Breast epithelium (tissue), 4 donors: ENCODE data around the gene KRT10. TPM values are rescaled to one million over a fixed set of nuclear protein-coding genes. Genes with fewer than 3 reads are reported as not detected.
"Not testable (repeated sequence)": the region's sequence is repeated elsewhere in the genome, so short reads cannot be mapped to it uniquely, and the experiment has no call there.

Experiments
- DNase-seq, 2 donors: peaks; one replicate each; pipeline ENCODE4 v3.0.0-alpha.2; 2019; ENCODE audit warnings: low spot score in 2 of 2
- H3K27ac ChIP-seq, 2 donors: fragments of 200-600 bp; sonication (generic) in 1 of 2; one replicate each; pipeline ENCODE4 v1.5.1; 2016 to 2019; ENCODE audit warnings: mild to moderate bottlenecking in 1 of 2
- H3K27me3 ChIP-seq, 2 donors: fragments of 200-600 bp; sonication (generic) in 1 of 2; one replicate each; pipeline versions ENCODE4 v1.5.1 to v1.6.0; 2017 to 2019; ENCODE audit warnings: control low read depth in 1 of 2, mild to moderate bottlenecking in 1 of 2
- H3K36me3 ChIP-seq: fragments of 200-600 bp; one replicate; pipeline ENCODE4 v1.5.1; 2019
- H3K4me1 ChIP-seq, 2 donors: fragments of 200-600 bp; sonication (generic); one replicate each; pipeline ENCODE4 v1.5.1; 2016 to 2019; ENCODE audit warnings: control low read depth in 1 of 2
- H3K4me3 ChIP-seq, 3 donors: fragments of 200-600 bp; sonication (generic); 1 replicate in 2 of 3; 2 replicates in 1 of 3; pipeline ENCODE4 v1.5.1; 2016 to 2019; ENCODE audit warnings: mild to moderate bottlenecking in 3 of 3, moderate library complexity in 2 of 3
- H3K9me3 ChIP-seq, 2 donors: fragments of 200-600 bp; sonication (generic) in 1 of 2; one replicate each; pipeline ENCODE4 v1.5.1; 2016 to 2019; ENCODE audit warnings: control low read depth in 1 of 2
- CTCF ChIP-seq, 3 donors: fragments of 450-650 bp; IDR thresholded peaks; one replicate each; pipeline ENCODE4 v1.5.1; 2016 to 2017; ENCODE audit warnings: antibody characterized with exemption in 3 of 3, mild to moderate bottlenecking in 3 of 3, moderate library complexity in 3 of 3
- POLR2A ChIP-seq: fragments of 450-650 bp; IDR thresholded peaks from one replicate; pipeline ENCODE4 v1.6.1; 2016; ENCODE audit warnings: antibody characterized with exemption, mild to moderate bottlenecking, moderate library complexity
- POLR2AphosphoS5 ChIP-seq, 3 donors: sonication (generic); formaldehyde crosslinking; IDR thresholded peaks; one replicate each; pipeline ENCODE4 v1.6.1; 2017; ENCODE audit warnings: antibody characterized with exemption in 3 of 3
- intact Hi-C: fragments of 100-400 bp; cut with DNase I; formaldehyde crosslinking; loops from one replicate; pipeline ENCODE4 v1.15.1; 2023; ENCODE audit warnings: low total_unique reads
- total RNA-seq, 3 donors: library from RNA; depleted of rRNA; stranded (reverse); fragments of >200 nt; gene quantifications; one replicate each; pipeline ENCODE4 v1.1.0, GENCODE V29; 2016

Gene KRT10
- total RNA-seq, 3 donors from 2014 or later: 6.2 to 14.7 (median 7.6) TPM

DNA sequence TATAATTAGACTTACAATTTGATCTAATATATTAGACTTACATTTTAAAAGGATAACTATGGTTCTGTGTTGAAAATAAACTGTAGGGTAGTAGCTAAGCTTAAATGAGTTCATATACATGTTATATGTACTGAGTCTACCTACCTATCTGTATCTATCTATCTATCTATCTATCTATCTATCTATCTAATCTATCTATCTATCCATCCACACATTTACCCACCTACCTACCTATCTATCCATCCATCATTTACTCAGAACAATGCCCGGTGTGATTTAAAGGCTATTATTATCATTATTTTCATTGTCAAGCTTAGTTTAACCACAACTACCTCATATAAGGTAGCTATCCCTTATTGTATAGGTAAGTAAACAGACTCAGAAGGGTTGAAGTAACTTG, 7.0 kb downstream of the KRT10 start:
- TF ChIP-seq POLR2A (no peak), CTCF (IDR thresholded peaks at IDR 0.05) (no peak)
- no peak overlapping the region for H3K4me3 ChIP-seq

GRCh38 chr17:40814657-40815056, 7.8 kb downstream of the KRT10 start:
- intact Hi-C loops, H3K9me3 ChIP-seq, H3K4me1 ChIP-seq, H3K4me3 ChIP-seq, H3K27ac ChIP-seq, DNase-seq, H3K36me3 ChIP-seq: not testable (repeated sequence)
- H3K27me3 ChIP-seq: peaks cover 0 to 21% of the 10 kb centered on the region in 2 donors

More for the DNA sequence above, 7.0 kb downstream of the KRT10 start:
- no peak for DNase-seq
- no peaks in the 10 kb centered on the region for H3K36me3 ChIP-seq
- H3K9me3 ChIP-seq: no peaks in the 10 kb centered on the region
- H3K27ac ChIP-seq: no peak overlapping the region
- intact Hi-C loops: no loop called here
- peaks cover 0 to 13% of the 10 kb centered on the region in 2 donors for H3K27me3 ChIP-seq
- no peaks in the 10 kb centered on the region for H3K4me1 ChIP-seq

- H3K36me3 ChIP-seq: no peaks in the 10 kb centered on the region
- intact Hi-C loops: no loop called here
- no peak overlapping the region for H3K4me3 ChIP-seq
- no peak for TF ChIP-seq POLR2A
- TF ChIP-seq CTCF (IDR thresholded peaks at IDR 0.05): no peak
- no peak for TF ChIP-seq POLR2AphosphoS5 (IDR thresholded peaks at IDR 0.05)
- H3K9me3 ChIP-seq: no peaks in the 10 kb centered on the region
- H3K4me1 ChIP-seq: no peaks in the 10 kb centered on the region
- no peak overlapping the region for H3K27ac ChIP-seq
- DNase-seq: no peak
- peaks cover 0 to 27% of the 10 kb centered on the region in 2 donors for H3K27me3 ChIP-seq
Observed at GRCh38 chr17:40813804-40814203, 8.6 kb downstream of the KRT10 start.

DNA sequence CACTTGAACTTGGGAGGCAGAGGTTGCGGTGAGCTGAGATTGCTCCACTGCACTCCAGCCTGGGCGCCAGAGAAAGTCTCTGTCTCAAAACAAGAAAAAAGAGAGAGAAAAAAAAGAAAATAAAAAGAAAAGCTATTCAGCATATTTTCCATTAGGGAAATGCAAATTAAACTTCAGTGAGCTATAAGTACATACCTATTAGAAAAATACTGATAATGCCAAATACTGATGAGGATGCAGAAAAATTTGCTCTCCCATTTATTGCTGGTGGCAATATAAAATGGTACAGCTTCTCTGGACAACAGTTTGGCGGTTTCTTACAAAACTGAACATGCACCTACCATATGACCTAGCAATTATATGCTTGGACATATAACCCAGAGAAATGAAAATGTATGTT, 9.8 kb downstream of the KRT10 start:
- H3K27ac ChIP-seq: no peak overlapping the region
- intact Hi-C loops: no loop called here
- H3K36me3 ChIP-seq: no peaks in the 10 kb centered on the region
- H3K4me3 ChIP-seq: no peak overlapping the region
- H3K9me3 ChIP-seq: no peaks in the 10 kb centered on the region
- TF ChIP-seq POLR2A (no peak), CTCF (IDR thresholded peaks at IDR 0.05) (no peak), POLR2AphosphoS5 (IDR thresholded peaks at IDR 0.05) (no peak)
- no peak for DNase-seq
- H3K4me1 ChIP-seq: no peaks in the 10 kb centered on the region
- peaks cover 0 to 35% of the 10 kb centered on the region in 2 donors for H3K27me3 ChIP-seq

DNA sequence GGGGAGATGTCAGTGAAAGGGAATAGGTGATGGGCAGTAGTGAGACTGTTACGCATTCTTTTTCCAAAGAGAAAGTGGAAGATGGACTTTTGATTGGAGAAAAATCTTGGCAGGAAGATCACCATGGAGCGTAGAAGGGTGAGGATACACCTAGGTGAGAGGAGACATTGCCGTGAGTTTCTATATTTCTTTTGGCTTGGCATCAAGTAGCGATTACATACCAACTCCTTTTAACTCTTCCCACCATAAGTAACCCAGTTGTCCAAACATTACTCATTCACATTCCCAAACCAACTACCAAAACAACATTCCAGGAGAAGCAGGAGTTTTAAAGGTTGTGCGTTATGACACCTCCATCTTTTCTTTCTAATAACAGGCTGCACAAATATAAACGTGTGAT, 11.9 kb downstream of the KRT10 start:
- intact Hi-C loops: no loop called here

More for the DNA sequence above, 11.9 kb downstream of the KRT10 start:
- no peaks in the 10 kb centered on the region for H3K9me3 ChIP-seq
- H3K4me1 ChIP-seq: no peaks in the 10 kb centered on the region
- no peak overlapping the region for H3K4me3 ChIP-seq
- DNase-seq: no peak
- H3K27me3 ChIP-seq: peaks cover 0 to 35% of the 10 kb centered on the region in 2 donors
- TF ChIP-seq POLR2AphosphoS5 (IDR thresholded peaks at IDR 0.05) (no peak), POLR2A (no peak), CTCF (IDR thresholded peaks at IDR 0.05) (no peak)
- H3K27ac ChIP-seq: no peak overlapping the region
- H3K36me3 ChIP-seq: no peaks in the 10 kb centered on the region
